Brain microvascular endothelial cell (primary cell): Measurements from ENCODE around the gene AP2B1.
A peak's percentile ranks its signal among the peaks of the same experiment; 100 is the strongest.

Source experiments
- DNase-seq: peaks from one replicate; pipeline ENCODE4 v3.0.0-alpha.2; 2020
- H3K27ac ChIP-seq: fragments of 250-450 bp; sonication (Bioruptor Pico); 2 replicates; pipeline ENCODE4 v1.5.1; 2020; ENCODE audit warnings: mild to moderate bottlenecking, moderate library complexity
- H3K27me3 ChIP-seq: fragments of 250-450 bp; sonication (Bioruptor Pico); replicated peaks from 2 replicates; pipeline ENCODE4 v1.5.1; 2020; ENCODE audit warnings: mild to moderate bottlenecking
- H3K36me3 ChIP-seq: fragments of 250-450 bp; sonication (Bioruptor Pico); replicated peaks from 2 replicates; pipeline ENCODE4 v1.5.1; 2020; ENCODE audit warnings: mild to moderate bottlenecking
- H3K4me3 ChIP-seq: 2 replicates; pipeline ENCODE4 v1.5.1; 2011; ENCODE audit warnings: low read depth, mild to moderate bottlenecking, control low read depth, low read length, moderate library complexity
- in situ Hi-C: cut with HindIII; loops from 2 replicates; pipeline ENCODE4 v1.10.0; 2017; ENCODE audit warnings: low sequenced_read_pairs, low pct_ligation_motif_present
- TF ChIP-seq, protein P1 (sequence below): IDR thresholded peaks from 2 replicates; pipeline ENCODE4 v1.5.1; 2011; ENCODE audit warnings: low read depth, mild to moderate bottlenecking, moderate library complexity, low read length, control low read depth, inconsistent platforms; ENCODE audit errors: missing control alignments

The AP2B1 gene

DNA sequence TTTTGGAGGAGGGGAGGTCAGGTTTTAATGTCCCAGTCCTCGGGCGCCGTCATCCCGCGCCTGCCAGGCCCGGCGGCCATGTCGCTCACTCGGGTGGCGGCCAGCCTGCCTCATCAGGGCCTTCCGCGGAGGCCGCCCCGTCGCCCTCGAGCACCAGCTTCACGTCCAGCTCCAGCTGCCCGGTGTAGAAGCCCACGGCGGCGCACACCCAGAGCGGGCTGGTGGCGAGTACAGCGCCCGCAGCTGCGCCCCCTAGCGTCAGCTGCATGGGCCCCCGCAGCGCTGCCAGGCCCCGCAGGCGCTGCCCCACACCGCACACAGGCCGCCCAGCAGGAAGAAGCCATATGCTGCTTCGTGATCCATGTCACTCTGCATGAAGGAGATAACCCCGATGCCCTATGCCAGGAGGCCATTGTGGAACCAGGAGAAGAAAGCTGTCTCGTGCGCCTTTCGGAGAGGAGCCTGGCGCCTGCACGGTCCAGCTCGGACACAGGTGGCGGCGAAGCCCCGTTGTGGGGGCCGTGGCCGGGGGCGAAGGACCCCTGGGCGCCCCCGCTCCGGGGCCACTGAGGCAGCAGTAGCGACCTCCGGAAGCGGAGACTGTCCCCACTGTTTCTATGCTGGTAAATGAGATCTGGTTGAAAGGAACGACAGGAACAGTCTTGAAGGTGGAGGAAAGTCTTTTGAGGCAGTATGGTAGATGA, 9.6 kb downstream of the AP2B1 start:
- in situ Hi-C loops = no loop called here
- TF ChIP-seq, protein P1, sequence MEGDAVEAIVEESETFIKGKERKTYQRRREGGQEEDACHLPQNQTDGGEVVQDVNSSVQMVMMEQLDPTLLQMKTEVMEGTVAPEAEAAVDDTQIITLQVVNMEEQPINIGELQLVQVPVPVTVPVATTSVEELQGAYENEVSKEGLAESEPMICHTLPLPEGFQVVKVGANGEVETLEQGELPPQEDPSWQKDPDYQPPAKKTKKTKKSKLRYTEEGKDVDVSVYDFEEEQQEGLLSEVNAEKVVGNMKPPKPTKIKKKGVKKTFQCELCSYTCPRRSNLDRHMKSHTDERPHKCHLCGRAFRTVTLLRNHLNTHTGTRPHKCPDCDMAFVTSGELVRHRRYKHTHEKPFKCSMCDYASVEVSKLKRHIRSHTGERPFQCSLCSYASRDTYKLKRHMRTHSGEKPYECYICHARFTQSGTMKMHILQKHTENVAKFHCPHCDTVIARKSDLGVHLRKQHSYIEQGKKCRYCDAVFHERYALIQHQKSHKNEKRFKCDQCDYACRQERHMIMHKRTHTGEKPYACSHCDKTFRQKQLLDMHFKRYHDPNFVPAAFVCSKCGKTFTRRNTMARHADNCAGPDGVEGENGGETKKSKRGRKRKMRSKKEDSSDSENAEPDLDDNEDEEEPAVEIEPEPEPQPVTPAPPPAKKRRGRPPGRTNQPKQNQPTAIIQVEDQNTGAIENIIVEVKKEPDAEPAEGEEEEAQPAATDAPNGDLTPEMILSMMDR = peak; percentile 10
- peaks cover 64% of the 10 kb centered on the region for H3K36me3 ChIP-seq

DNA sequence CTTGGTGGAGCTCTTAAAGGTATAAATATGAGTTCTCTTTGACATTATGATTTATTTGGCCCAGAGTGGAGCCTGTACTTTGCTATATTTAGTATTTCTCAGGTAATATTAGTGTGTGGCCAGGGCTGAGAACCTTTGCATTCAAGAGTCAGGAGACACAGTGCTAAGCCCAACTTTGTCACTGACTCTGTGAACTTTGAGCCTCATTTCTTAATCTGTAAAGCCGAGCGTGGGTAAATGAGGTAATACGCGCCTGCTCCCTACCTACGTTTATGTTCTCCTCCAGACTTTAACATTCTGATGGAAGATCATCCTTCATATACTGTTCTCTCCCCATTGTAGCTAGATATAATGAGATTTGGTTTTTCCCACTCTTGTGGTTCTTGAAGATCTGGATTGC, 10.5 kb downstream of the AP2B1 start:
- H3K4me3 ChIP-seq = no peak overlapping the region
- H3K36me3 ChIP-seq = peaks cover 71% of the 10 kb centered on the region
- H3K27me3 ChIP-seq = no peaks in the 10 kb centered on the region
- H3K27ac ChIP-seq = no peak overlapping the region
- DNase-seq = no peak
- TF ChIP-seq, protein P1 = no peak
- in situ Hi-C loops = no loop called here

More for the DNA sequence above, 9.6 kb downstream of the AP2B1 start:
- H3K27me3 ChIP-seq = no peaks in the 10 kb centered on the region
- no peak overlapping the region for H3K27ac ChIP-seq
- DNase-seq = no peak
- no peak overlapping the region for H3K4me3 ChIP-seq

DNA sequence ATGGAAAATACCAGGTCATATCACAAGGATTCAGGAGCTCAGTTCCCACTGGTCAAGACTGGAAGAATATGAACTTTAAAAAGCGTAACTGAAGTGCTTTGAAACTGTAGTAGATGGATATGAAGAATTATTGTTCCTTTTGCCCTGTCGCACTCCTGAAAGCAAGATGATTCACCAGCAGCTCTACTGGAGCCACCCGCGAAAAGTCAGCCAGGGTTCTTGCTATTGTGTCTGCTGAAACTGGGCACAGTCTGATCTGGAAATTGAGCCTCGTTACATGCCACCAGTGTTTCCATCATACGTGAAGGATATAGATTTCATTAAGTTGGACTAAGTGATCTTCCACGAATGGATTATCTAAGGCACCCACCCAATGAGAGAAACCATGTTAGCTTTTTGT, 16.6 kb downstream of the AP2B1 start:
- no peak overlapping the region for H3K4me3 ChIP-seq
- H3K27ac ChIP-seq = no peak overlapping the region
- no peak for DNase-seq
- no peaks in the 10 kb centered on the region for H3K27me3 ChIP-seq
- in situ Hi-C loops = no loop called here
- peaks cover 56% of the 10 kb centered on the region for H3K36me3 ChIP-seq
- TF ChIP-seq, protein P1 = no peak

DNA sequence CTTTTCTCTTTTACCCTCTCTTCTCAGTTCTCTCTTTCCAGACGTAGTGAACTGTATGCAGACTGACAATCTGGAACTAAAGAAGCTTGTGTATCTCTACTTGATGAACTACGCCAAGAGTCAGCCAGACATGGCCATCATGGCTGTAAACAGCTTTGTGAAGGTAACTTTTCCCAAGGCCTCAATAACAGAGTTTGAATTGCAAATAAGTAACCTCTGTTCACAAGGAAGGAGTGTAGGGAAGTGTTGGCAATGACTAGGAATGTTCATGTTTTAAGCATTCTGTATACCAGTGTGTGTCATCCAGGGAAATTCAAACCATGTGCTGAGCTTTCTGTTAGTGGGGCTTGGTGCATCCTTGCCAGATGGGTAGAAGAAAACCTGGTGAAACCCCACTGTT, 18.6 kb downstream of the AP2B1 start:
- H3K36me3 ChIP-seq = peaks cover 51% of the 10 kb centered on the region
- H3K27me3 ChIP-seq = no peaks in the 10 kb centered on the region
- no peak for DNase-seq
- H3K4me3 ChIP-seq = no peak overlapping the region
- no peak overlapping the region for H3K27ac ChIP-seq
- TF ChIP-seq, protein P1 = no peak
- in situ Hi-C loops = no loop called here

DNA sequence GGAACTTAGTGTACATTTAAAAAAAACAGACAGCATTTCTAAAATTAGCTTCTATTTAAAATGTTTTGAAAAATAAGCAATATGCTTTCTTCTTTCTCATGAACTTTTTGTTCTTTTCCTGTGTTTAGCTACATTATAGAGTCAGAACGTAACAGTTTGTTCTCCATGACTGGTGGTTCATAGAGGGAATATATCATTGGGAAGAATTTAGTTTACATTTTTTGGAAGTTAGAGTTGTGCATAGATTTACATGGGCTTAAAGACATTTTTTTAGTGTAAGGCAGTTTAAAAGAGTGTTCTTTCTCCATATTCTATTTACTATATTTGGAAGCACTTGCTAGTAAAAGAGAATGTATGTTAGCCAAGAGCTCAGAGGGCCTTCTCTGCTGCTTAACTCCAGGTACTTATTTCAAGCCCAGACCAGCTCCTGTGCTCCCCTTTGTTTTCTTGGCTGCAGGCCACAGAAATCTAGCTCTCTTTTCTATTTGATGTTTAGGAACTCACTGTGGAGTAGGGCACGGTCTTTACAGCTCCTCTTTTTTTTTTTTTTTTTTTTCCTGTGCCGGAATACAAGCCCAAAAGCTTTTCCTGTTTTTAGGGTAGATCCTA, 20.2 kb downstream of the AP2B1 start:
- Histone ChIP-seq H3K27ac (no peak overlapping the region), H3K27me3 (no peaks in the 10 kb centered on the region), H3K4me3 (no peak overlapping the region), H3K36me3 (peaks cover 39% of the 10 kb centered on the region)
- TF ChIP-seq, protein P1 = no peak
- in situ Hi-C loops = no loop called here
- DNase-seq = no peak
